IMR-90 (cell line): Measurements from ENCODE around the gene GLIS1. TPM values are rescaled to one million over a fixed set of nuclear protein-coding genes. Genes with fewer than 3 reads are reported as not detected.

Source experiments
- ATAC-seq: fragments of 200-7000 bp; cut with Tn5 transposase; 2 replicates; pipeline ENCODE4 v1.9.1; 2020; ENCODE audit warnings: low read depth, mild to moderate bottlenecking, moderate library complexity
- BruUV-seq: library from RNA; stranded (reverse); fragments of 400-500 nt; replicated peaks from 2 replicates; lab custom pipeline; 2021; lab: Mats Ljungman, UMichigan
- CTCF ChIA-PET: fragments of 300-600 bp; formaldehyde crosslinking; extraction: SDS; loops from one replicate; lab custom pipeline; 2021; ENCODE audit warnings: antibody characterized with exemption; lab: Yijun Ruan, JAX
- POLR2A ChIA-PET: fragments of 300-600 bp; sonication (Branson Sonifier 250); formaldehyde crosslinking; loops from one replicate; lab custom pipeline; 2022; ENCODE audit warnings: antibody characterized with exemption; ENCODE audit not compliant: unreplicated experiment; lab: Charles Lee
- DNase-seq: peaks from one replicate; pipeline ENCODE4 v3.0.0; 2013
- H2AFZ ChIP-seq: replicated peaks from 2 replicates; pipeline ENCODE3; 2013; ENCODE audit warnings: low read length, mild to moderate bottlenecking; ENCODE audit not compliant: poor library complexity
- H2AK5ac ChIP-seq: 2 replicates; pipeline ENCODE4 v1.6.1; 2013; ENCODE audit warnings: low read depth, low read length, inconsistent platforms
- H2AK9ac ChIP-seq: replicated peaks from 2 replicates; pipeline ENCODE3; 2013; ENCODE audit warnings: mild to moderate bottlenecking, low read depth, low read length, moderate library complexity; ENCODE audit not compliant: poor library complexity
- H2BK120ac ChIP-seq: 2 replicates; pipeline ENCODE4 v1.6.1; 2013; ENCODE audit warnings: low read depth, low read length, inconsistent platforms
- H2BK15ac ChIP-seq: 3 replicates; pipeline ENCODE4 v1.6.1; 2013; ENCODE audit warnings: low read depth, low read length, inconsistent platforms
- H2BK20ac ChIP-seq: 2 replicates; pipeline ENCODE4 v1.6.1; 2013; ENCODE audit warnings: low read depth, mild to moderate bottlenecking, inconsistent platforms, low read length, moderate library complexity
- H2BK5ac ChIP-seq: 2 replicates; pipeline ENCODE4 v1.6.1; 2013; ENCODE audit warnings: mild to moderate bottlenecking, low read depth, low read length, inconsistent platforms; ENCODE audit not compliant: poor library complexity, severe bottlenecking
- H3K14ac ChIP-seq: replicated peaks from 2 replicates; pipeline ENCODE4 v1.6.1; 2013; ENCODE audit warnings: low read depth, low read length, inconsistent platforms
- H3K18ac ChIP-seq: 2 replicates; pipeline ENCODE4 v1.6.1; 2013; ENCODE audit warnings: low read depth, low read length, control low read depth
- H3K23ac ChIP-seq: 2 replicates; pipeline ENCODE4 v1.6.1; 2013; ENCODE audit warnings: low read depth, low read length, inconsistent platforms
- H3K27ac ChIP-seq: 2 replicates; pipeline ENCODE4 v1.5.1; 2013; ENCODE audit warnings: mild to moderate bottlenecking, control low read depth, low read length; ENCODE audit not compliant: insufficient read depth
- H3K27me3 ChIP-seq: 2 replicates; pipeline ENCODE4 v1.6.1; 2013; ENCODE audit warnings: low read length; ENCODE audit not compliant: control insufficient read depth, insufficient read depth
- H3K36me3 ChIP-seq: 2 replicates; pipeline ENCODE4 v1.6.1; 2013; ENCODE audit warnings: low read length, mixed read lengths; ENCODE audit not compliant: control insufficient read depth, insufficient read depth
- H3K4ac ChIP-seq: 2 replicates; pipeline ENCODE4 v1.6.1; 2013; ENCODE audit warnings: low read depth, low read length, inconsistent platforms
- H3K4me1 ChIP-seq: 2 replicates; pipeline ENCODE4 v1.6.1; 2013; ENCODE audit warnings: low read length, mixed read lengths; ENCODE audit not compliant: control insufficient read depth, insufficient read depth
- H3K4me2 ChIP-seq: 2 replicates; pipeline ENCODE4 v1.6.1; 2013; ENCODE audit warnings: low read depth, mild to moderate bottlenecking, control low read depth, low read length, moderate library complexity
- H3K4me3 ChIP-seq: 2 replicates; pipeline ENCODE4 v1.5.1; 2013; ENCODE audit warnings: low read depth, mild to moderate bottlenecking, control low read depth, low read length, moderate library complexity; ENCODE audit not compliant: insufficient read depth
- H3K56ac ChIP-seq: 2 replicates; pipeline ENCODE4 v1.6.1; 2013; ENCODE audit warnings: low read length, inconsistent platforms; ENCODE audit not compliant: insufficient read depth; ENCODE audit errors: extremely low read depth
- H3K79me1 ChIP-seq, 2 experiments: 2 replicates each; pipeline ENCODE4 v1.6.1; 2013; ENCODE audit warnings: low read length in 2 of 2, inconsistent platforms in 1 of 2, low read depth in 1 of 2
- H3K9ac ChIP-seq: 2 replicates; pipeline ENCODE4 v1.6.1; 2013; ENCODE audit warnings: low read depth, low read length, control low read depth
- H3K9me1 ChIP-seq: 2 replicates; pipeline ENCODE4 v1.6.1; 2013; ENCODE audit warnings: low read length, inconsistent platforms; ENCODE audit not compliant: insufficient read depth
- H3K9me3 ChIP-seq: 2 replicates; pipeline ENCODE4 v1.6.1; 2013; ENCODE audit warnings: low read length; ENCODE audit not compliant: control insufficient read depth, insufficient read depth
- H4K20me1 ChIP-seq: 2 replicates; pipeline ENCODE4 v1.6.1; 2013; ENCODE audit warnings: low read length, inconsistent platforms; ENCODE audit not compliant: insufficient read depth
- H4K5ac ChIP-seq: 2 replicates; pipeline ENCODE4 v1.6.1; 2013; ENCODE audit warnings: mild to moderate bottlenecking, low read depth, low read length, control low read depth
- H4K8ac ChIP-seq, 2 experiments: 2 replicates each; pipeline ENCODE4 v1.6.1; 2013; ENCODE audit warnings: low read depth in 2 of 2, low read length in 2 of 2, control low read depth in 1 of 2, inconsistent platforms in 1 of 2
- H4K91ac ChIP-seq: 2 replicates; pipeline ENCODE4 v1.6.1; 2013; ENCODE audit warnings: low read depth, low read length, inconsistent platforms; ENCODE audit not compliant: insufficient read depth
- FOS ChIP-seq: fragments of 150-350 bp; IDR thresholded peaks from 2 replicates; pipeline ENCODE4 v1.6.1; 2016; ENCODE audit warnings: low read depth, low read length
- MAFK ChIP-seq: IDR thresholded peaks from 2 replicates; pipeline ENCODE4 v1.6.1; 2012; ENCODE audit warnings: low read depth, low read length, improper control_type of control experiment
- MXI1 ChIP-seq: IDR thresholded peaks from 2 replicates; pipeline ENCODE4 v1.6.1; 2012; ENCODE audit warnings: low read depth, mild to moderate bottlenecking, low read length, moderate library complexity, borderline replicate concordance
- RFX5 ChIP-seq: IDR thresholded peaks from 2 replicates; pipeline ENCODE4 v1.8.0; 2012; ENCODE audit warnings: low read depth, mild to moderate bottlenecking, low read length, moderate library complexity
- USF2 ChIP-seq: fragments of 150-350 bp; IDR thresholded peaks from 2 replicates; pipeline ENCODE4 v1.6.1; 2017; ENCODE audit warnings: mild to moderate bottlenecking, antibody characterized with exemption, low read length, low read depth
- WGBS, 2 experiments: methylation state at CpG; one replicate each; pipeline versions ENCODE4 v1.1.5 to v1.1.7; 2013; ENCODE audit warnings: missing lambda C conversion rate in 2 of 2; ENCODE audit not compliant: insufficient read length in 1 of 2; ENCODE audit errors: extremely low coverage in 2 of 2; 5-methylcytosine and 5-hydroxymethylcytosine counted together
- dilution Hi-C: fragments of 300-500 bp; cut with HindIII; formaldehyde crosslinking; loops from one replicate; pipeline ENCODE4 v1.14.3; 2018; ENCODE audit warnings: low sequenced_read_pairs; ENCODE audit not compliant: unreplicated experiment
- in situ Hi-C: fragments of 300-500 bp; cut with MboI; formaldehyde crosslinking; loops from 3 replicates; pipeline ENCODE4 v1.14.3; 2019; ENCODE audit warnings: low sequenced_read_pairs, inconsistent platforms, mixed read lengths
- intact Hi-C: fragments of 100-400 bp; cut with micrococcal nuclease; formaldehyde crosslinking; loops from 2 replicates; pipeline ENCODE4 v1.10.0; 2022
- polyA plus RNA-seq, 3 experiments: library from polyadenylated mRNA; depleted of rRNA; stranded (reverse); fragments of >200 nt; gene quantifications; 2 replicates each; pipeline ENCODE4 v1.2.3, GENCODE V29; 2012; ENCODE audit warnings: low replicate concordance in 1 of 3
- total RNA-seq: library from RNA; depleted of rRNA; stranded (reverse); fragments of >200 nt; gene quantifications from 2 replicates; pipeline ENCODE4 v1.2.3, GENCODE V29; 2012

GLIS1 gene
- total and polyA plus RNA-seq, 2 of the 4 experiments (the other 2 are of a cell fraction) = 0.18 to 2.3 TPM

GRCh38 chr1:53777272-53777671 is 38.3 kb upstream of the GLIS1 start:
- no peak overlapping the region for H3K18ac ChIP-seq
- intact Hi-C loops = no loop called here
- H3K9me1 ChIP-seq = 0 out of 2 replicates have a peak, but pooled peaks cover 2% of the 10 kb centered on the region
- H2BK15ac ChIP-seq = no peak overlapping the region
- dilution Hi-C loops = no loop called here
- ChIA-PET CTCF (no interaction called here), POLR2A (no interaction called here)
- H4K91ac ChIP-seq = no peak overlapping the region
- H3K9ac ChIP-seq = no peak overlapping the region
- H4K8ac ChIP-seq = no peak overlapping the region
- no peaks in the 10 kb centered on the region for H3K9me3 ChIP-seq
- H3K36me3 ChIP-seq = peaks cover 4% of the 10 kb centered on the region
- no peak overlapping the region for H3K14ac ChIP-seq
- H2AFZ ChIP-seq = no peak overlapping the region
- no peak overlapping the region for H3K4me3 ChIP-seq
- H3K4me1 ChIP-seq = peaks cover 4% of the 10 kb centered on the region
- H3K4me2 ChIP-seq = no peak overlapping the region
- H2BK120ac ChIP-seq = no peak overlapping the region
- TF ChIP-seq MXI1 (no peak), USF2 (no peak), MAFK (no peak), RFX5 (no peak), FOS (no peak)
- no peak overlapping the region for H3K56ac ChIP-seq
- no CpG with 5 or more reads among the region's 1 CpG for WGBS, 2 experiments
- no peaks in the 10 kb centered on the region for H3K27me3 ChIP-seq
- ATAC-seq = no peak
- no peak overlapping the region for H2BK5ac ChIP-seq
- H3K27ac ChIP-seq = no peak overlapping the region
- H3K79me1 ChIP-seq = peaks cover 2 to 15% of the 10 kb centered on the region in 2 experiments; a peak in 3 of 4 replicates
- no peak for DNase-seq
- no peaks in the 10 kb centered on the region for H4K20me1 ChIP-seq
- no peak overlapping the region for H3K4ac ChIP-seq
- in situ Hi-C loops = no loop called here
- no peak overlapping the region for H2AK5ac ChIP-seq
- no peak overlapping the region for H3K23ac ChIP-seq
- no peak overlapping the region for H2AK9ac ChIP-seq
- no peak overlapping the region for H4K5ac ChIP-seq
- H2BK20ac ChIP-seq = no peak overlapping the region
- BruUV-seq = no TSS peak
